ENCODE measurements around the gene CAMK1D. TPM values are rescaled to one million over a fixed set of nuclear protein-coding genes. Genes with fewer than 3 reads are reported as not detected.

Gene CAMK1D
- polyA plus RNA-seq, 1 of the 3 experiments (the other 2 are of a cell fraction), result 4.1 TPM

- TF ChIP-seq PBX3 (IDR thresholded peaks at IDR 0.05) (no peak), EP300 (IDR thresholded peaks at IDR 0.05; ENCODE audit: borderline replicate concordance in 1 of 2, low read depth in 1 of 2, low read length in 1 of 2) (no peak), YY1 (IDR thresholded peaks at IDR 0.05; ENCODE audit: low read depth) (no peak), FOXJ3 (CRISPR knock-in tag; IDR thresholded peaks at IDR 0.05) (no peak)
- no peak overlapping the region for H3K27ac ChIP-seq (ENCODE audit: low read depth in 2 of 2, low read length in 1 of 2)
- H3K4me3 ChIP-seq (ENCODE audit: low read depth in 2 of 2, low read length in 1 of 2), result no peak overlapping the region
- no peaks in the 10 kb centered on the region for H3F3A ChIP-seq (replicated peaks; ENCODE audit: insufficient read depth)
- H3K27me3 ChIP-seq (ENCODE audit: insufficient read depth), result no peaks in the 10 kb centered on the region
- no peaks in the 10 kb centered on the region for H3K9me2 ChIP-seq
- no peak for DNase-seq
- no peaks in the 10 kb centered on the region for H3K9me3 ChIP-seq
- H3K4me1 ChIP-seq (ENCODE audit: control insufficient read depth in 1 of 2, insufficient read depth in 2 of 2, low read depth in 1 of 2, low read length in 1 of 2), result peaks cover 0 to 9% of the 10 kb centered on the region in 2 experiments; a peak in 3 of 4 replicates
- WGBS (ENCODE audit: low lambda C conversion rate), result 94% methylated on average over 2 of the region's 2 CpGs
- ChIA-PET CTCF (no interaction called here), POLR2A (no interaction called here)
- no peak overlapping the region for H3K9ac ChIP-seq
- no peak overlapping the region for H3K4me2 ChIP-seq
- no peak overlapping the region for H2AFZ ChIP-seq (ENCODE audit: low read depth)
- no peaks in the 10 kb centered on the region for H4K20me1 ChIP-seq (ENCODE audit: insufficient read depth)
- H3K36me3 ChIP-seq (replicated peaks in 1 of 2; ENCODE audit: control insufficient read depth in 1 of 2, insufficient read depth in 2 of 2, low read length in 1 of 2), result no peaks in the 10 kb centered on the region
- no peaks in the 10 kb centered on the region for H3K79me2 ChIP-seq (ENCODE audit: insufficient read depth)
Measured at GRCh38 chr10:12509794-12510100, 160.4 kb downstream of the CAMK1D start.

GRCh38 chr10:12510501-12510941, 161.2 kb downstream of the CAMK1D start:
- no peaks in the 10 kb centered on the region for H4K20me1 ChIP-seq (ENCODE audit: insufficient read depth)
- no peaks in the 10 kb centered on the region for H3K27me3 ChIP-seq (ENCODE audit: insufficient read depth)
- ChIA-PET CTCF (no interaction called here), POLR2A (no interaction called here)
- no peak overlapping the region for H3K27ac ChIP-seq (ENCODE audit: low read depth in 2 of 2, low read length in 1 of 2)
- no peaks in the 10 kb centered on the region for H3K36me3 ChIP-seq (replicated peaks in 1 of 2; ENCODE audit: control insufficient read depth in 1 of 2, insufficient read depth in 2 of 2, low read length in 1 of 2)
- H2AFZ ChIP-seq (ENCODE audit: low read depth), result no peak overlapping the region
- no peak for DNase-seq
- no peak overlapping the region for H3K4me2 ChIP-seq
- TF ChIP-seq RAD21 (IDR thresholded peaks at IDR 0.05; ENCODE audit: low read length), result no peak
- no peak for TF ChIP-seq CHD2 (IDR thresholded peaks at IDR 0.05; ENCODE audit: low read length, partially characterized antibody)
- TF ChIP-seq JUND (IDR thresholded peaks at IDR 0.05), result no peak
- TF ChIP-seq YY1 (IDR thresholded peaks at IDR 0.05; ENCODE audit: low read depth), result no peak
- no peak for TF ChIP-seq USF1 (IDR thresholded peaks at IDR 0.05; ENCODE audit: borderline replicate concordance, low read depth)
- TF ChIP-seq GATA2 (CRISPR knock-in tag; IDR thresholded peaks at IDR 0.05), result no peak
- no peak for TF ChIP-seq EZH2phosphoT487 (IDR thresholded peaks at IDR 0.05; ENCODE audit: borderline replicate concordance, low read depth)
- H3K9ac ChIP-seq, result no peak overlapping the region
- no peaks in the 10 kb centered on the region for H3K79me2 ChIP-seq (ENCODE audit: insufficient read depth)
- H3K4me1 ChIP-seq (ENCODE audit: control insufficient read depth in 1 of 2, insufficient read depth in 2 of 2, low read depth in 1 of 2, low read length in 1 of 2), result peaks cover 0 to 6% of the 10 kb centered on the region in 2 experiments; a peak in 3 of 4 replicates
- H3F3A ChIP-seq (replicated peaks; ENCODE audit: insufficient read depth), result no peaks in the 10 kb centered on the region
- H3K9me3 ChIP-seq, result no peaks in the 10 kb centered on the region
- 85% methylated on average over 8 of the region's 8 CpGs for WGBS (ENCODE audit: low lambda C conversion rate)
- H3K4me3 ChIP-seq (ENCODE audit: low read depth in 2 of 2, low read length in 1 of 2), result no peak overlapping the region
- no peaks in the 10 kb centered on the region for H3K9me2 ChIP-seq

GRCh38 chr10:12510984-12511383, 161.6 kb downstream of the CAMK1D start:
- Histone ChIP-seq H3K4me3 (ENCODE audit: low read depth in 2 of 2, low read length in 1 of 2) (no peak overlapping the region), H3K9me3 (no peaks in the 10 kb centered on the region), H4K20me1 (ENCODE audit: insufficient read depth) (no peaks in the 10 kb centered on the region), H3K79me2 (ENCODE audit: insufficient read depth) (no peaks in the 10 kb centered on the region), H3K36me3 (replicated peaks in 1 of 2; ENCODE audit: control insufficient read depth in 1 of 2, insufficient read depth in 2 of 2, low read length in 1 of 2) (no peaks in the 10 kb centered on the region), H2AFZ (ENCODE audit: low read depth) (no peak overlapping the region), H3K4me2 (no peak overlapping the region), H3K9me2 (no peaks in the 10 kb centered on the region), H3F3A (replicated peaks; ENCODE audit: insufficient read depth) (no peaks in the 10 kb centered on the region), H3K4me1 (ENCODE audit: control insufficient read depth in 1 of 2, insufficient read depth in 2 of 2, low read depth in 1 of 2, low read length in 1 of 2) (peaks cover 0 to 6% of the 10 kb centered on the region in 2 experiments; a peak in 3 of 4 replicates), H3K27me3 (ENCODE audit: insufficient read depth) (no peaks in the 10 kb centered on the region), H3K27ac (ENCODE audit: low read depth in 2 of 2, low read length in 1 of 2) (no peak overlapping the region), H3K9ac (no peak overlapping the region)
- 73% methylated on average over 4 of the region's 4 CpGs for WGBS (ENCODE audit: low lambda C conversion rate)
- CTCF ChIA-PET, result no interaction called here
- TF ChIP-seq IRF3 (IDR thresholded peaks at IDR 0.05; ENCODE audit: low read depth, low read length) (no peak), RXRA (IDR thresholded peaks at IDR 0.05; ENCODE audit: borderline replicate concordance, low read depth) (no peak), RCOR1 (IDR thresholded peaks at IDR 0.05; ENCODE audit: low read length) (no peak)
- POLR2A ChIA-PET, result no interaction called here
- no peak for DNase-seq

Data from SK-N-SH (cell line).